Mammary epithelial cell (primary cell): ENCODE results near the gene DSCAML1.

Experiments used
- EZH2 ChIP-seq: IDR thresholded peaks from 2 replicates; pipeline ENCODE4 v1.6.1; 2012; ENCODE audit warnings: low read length, inconsistent platforms, borderline replicate concordance
- TF ChIP-seq, protein P1 (sequence below), 2 donors: IDR thresholded peaks in 1 of 2; conservative IDR thresholded peaks in 1 of 2; 2 replicates each; pipeline ENCODE4 v1.5.1; 2011 to 2012; ENCODE audit warnings: inconsistent platforms in 2 of 2, low read length in 2 of 2, mild to moderate bottlenecking in 2 of 2, control low read depth in 1 of 2, low read depth in 1 of 2; ENCODE audit not compliant: insufficient read depth in 1 of 2; ENCODE audit errors: extremely low read depth in 1 of 2

DNA sequence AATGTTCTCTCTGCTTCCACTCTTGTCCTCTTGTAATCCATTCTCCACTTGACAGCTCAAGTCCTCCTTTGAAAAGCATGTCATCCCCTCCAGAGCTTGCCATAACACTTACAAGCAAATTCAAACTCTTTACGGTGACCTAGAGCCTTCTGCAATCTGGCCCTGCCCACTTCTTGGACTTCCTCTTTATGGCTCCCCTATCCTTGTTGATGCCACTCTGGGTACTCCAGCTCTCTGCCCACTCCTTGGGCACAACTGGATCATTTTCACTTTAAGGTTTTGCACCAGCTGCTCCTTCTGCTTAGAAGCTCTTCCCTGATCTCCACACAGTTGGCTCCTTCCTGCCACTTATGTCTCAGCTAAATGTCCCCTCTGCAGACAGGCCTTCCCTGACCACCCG, 217.9 kb downstream of the DSCAML1 start:
- TF ChIP-seq, protein P1, sequence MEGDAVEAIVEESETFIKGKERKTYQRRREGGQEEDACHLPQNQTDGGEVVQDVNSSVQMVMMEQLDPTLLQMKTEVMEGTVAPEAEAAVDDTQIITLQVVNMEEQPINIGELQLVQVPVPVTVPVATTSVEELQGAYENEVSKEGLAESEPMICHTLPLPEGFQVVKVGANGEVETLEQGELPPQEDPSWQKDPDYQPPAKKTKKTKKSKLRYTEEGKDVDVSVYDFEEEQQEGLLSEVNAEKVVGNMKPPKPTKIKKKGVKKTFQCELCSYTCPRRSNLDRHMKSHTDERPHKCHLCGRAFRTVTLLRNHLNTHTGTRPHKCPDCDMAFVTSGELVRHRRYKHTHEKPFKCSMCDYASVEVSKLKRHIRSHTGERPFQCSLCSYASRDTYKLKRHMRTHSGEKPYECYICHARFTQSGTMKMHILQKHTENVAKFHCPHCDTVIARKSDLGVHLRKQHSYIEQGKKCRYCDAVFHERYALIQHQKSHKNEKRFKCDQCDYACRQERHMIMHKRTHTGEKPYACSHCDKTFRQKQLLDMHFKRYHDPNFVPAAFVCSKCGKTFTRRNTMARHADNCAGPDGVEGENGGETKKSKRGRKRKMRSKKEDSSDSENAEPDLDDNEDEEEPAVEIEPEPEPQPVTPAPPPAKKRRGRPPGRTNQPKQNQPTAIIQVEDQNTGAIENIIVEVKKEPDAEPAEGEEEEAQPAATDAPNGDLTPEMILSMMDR (conservative IDR thresholded peaks at IDR 0.05 in 1 of 2, IDR thresholded peaks at IDR 0.05 in 1 of 2; ENCODE audit: extremely low read depth in 1 of 2, insufficient read depth in 1 of 2, low read depth in 1 of 2, low read length in 2 of 2) = no peak
- no peak for TF ChIP-seq EZH2
